K562 (cell line): ENCODE measurements around the gene UBE2E1. TPM values are rescaled to one million over a fixed set of nuclear protein-coding genes. Genes with fewer than 3 reads are reported as not detected.

ENCODE experiments used
- CAMTA2 ChIP-seq: fragments of 250-450 bp; sonication (Bioruptor Pico); conservative IDR thresholded peaks from 2 replicates; pipeline ENCODE4 v1.5.1; 2022
- E2F3 ChIP-seq: fragments of 250-450 bp; sonication (Bioruptor Pico); IDR thresholded peaks from 2 replicates; pipeline ENCODE4 v1.4.0; 2020; ENCODE audit warnings: mild to moderate bottlenecking
- ELF1 ChIP-seq: fragments of 200-800 bp; sonication (Bioruptor generic); IDR thresholded peaks from 2 replicates; pipeline ENCODE4 v1.6.1; 2016; ENCODE audit warnings: missing genetic modification characterization, missing compliant biosample characterization
- NCOR1 ChIP-seq: fragments of 450-650 bp; IDR thresholded peaks from 2 replicates; pipeline ENCODE4 v1.6.1; 2016; ENCODE audit warnings: mild to moderate bottlenecking, moderate library complexity
- NR4A1 ChIP-seq, 2 experiments: fragments of 250-450 bp in 1 of 2; fragments of 450-650 bp in 1 of 2; sonication (Bioruptor Pico) in 1 of 2; IDR thresholded peaks; 2 replicates each; pipeline versions ENCODE4 v1.4.0 to v1.6.1; 2016 to 2020; ENCODE audit warnings: mild to moderate bottlenecking in 2 of 2, missing compliant biosample characterization in 1 of 2, missing genetic modification characterization in 1 of 2, moderate library complexity in 1 of 2
- PHF8 ChIP-seq: fragments of 200-600 bp; sonication (generic); IDR thresholded peaks from 2 replicates; pipeline ENCODE4 v1.6.1; 2012; ENCODE audit warnings: mixed run types, mild to moderate bottlenecking, inconsistent platforms, low read length, moderate library complexity, borderline replicate concordance
- POLR2A ChIP-seq: fragments of 450-650 bp; conservative IDR thresholded peaks from 2 replicates; pipeline ENCODE4 v1.6.1; 2016
- POLR2AphosphoS5 ChIP-seq: IDR thresholded peaks from 2 replicates; pipeline ENCODE4 v1.6.1; 2011; ENCODE audit warnings: mild to moderate bottlenecking, low read depth, low read length, moderate library complexity; ENCODE audit not compliant: control insufficient read depth, insufficient read depth
- POLR2B ChIP-seq: fragments of 450-650 bp; IDR thresholded peaks from 2 replicates; pipeline ENCODE4 v1.6.1; 2018; ENCODE audit warnings: low read depth; ENCODE audit not compliant: partially characterized antibody
- RB1 ChIP-seq: fragments of 450-650 bp; IDR thresholded peaks from 2 replicates; pipeline ENCODE4 v1.6.1; 2017; ENCODE audit warnings: low read depth, mild to moderate bottlenecking
- SAP30 ChIP-seq: fragments of 200-600 bp; sonication (generic); IDR thresholded peaks from 2 replicates; pipeline ENCODE4 v1.6.1; 2012; ENCODE audit warnings: borderline replicate concordance, low read depth, mild to moderate bottlenecking, moderate library complexity, low read length, control low read depth, inconsistent platforms; ENCODE audit not compliant: insufficient read depth, poor library complexity, severe bottlenecking
- SMAD4 ChIP-seq: fragments of 250-450 bp; sonication (Bioruptor Pico); conservative IDR thresholded peaks from 2 replicates; pipeline ENCODE4 v1.8.0; 2021; ENCODE audit warnings: inconsistent platforms, mild to moderate bottlenecking, moderate library complexity
- SREBF1 ChIP-seq: fragments of 150-350 bp; IDR thresholded peaks from 2 replicates; pipeline ENCODE4 v1.6.1; 2014; ENCODE audit warnings: antibody characterized with exemption, low read depth, low read length, borderline replicate concordance
- TAF1 ChIP-seq: IDR thresholded peaks from 2 replicates; pipeline ENCODE4 v1.6.1; 2011; ENCODE audit warnings: mild to moderate bottlenecking, low read length, moderate library complexity; ENCODE audit not compliant: insufficient read depth, control insufficient read depth, severe bottlenecking; ENCODE audit errors: extremely low read depth
- U2AF2 ChIP-seq: fragments of 200-400 bp; formaldehyde crosslinking; optimal IDR thresholded peaks from 2 replicates; pipeline ENCODE3; 2017; ENCODE audit warnings: low read depth, mild to moderate bottlenecking, low read length
- YY1 ChIP-seq, 3 experiments: IDR thresholded peaks; 2 replicates each; pipeline ENCODE4 v1.6.1; 2011; ENCODE audit warnings: low read length in 2 of 3, mild to moderate bottlenecking in 2 of 3, moderate library complexity in 2 of 3, borderline replicate concordance in 1 of 3, control low read depth in 1 of 3, low read depth in 1 of 3; ENCODE audit not compliant: insufficient read depth in 3 of 3, insufficient replicate concordance in 2 of 3, control insufficient read depth in 1 of 3, insufficient read length in 1 of 3; ENCODE audit errors: extremely low read depth in 1 of 3
- ZNF24 ChIP-seq: fragments of 450-650 bp; IDR thresholded peaks from 2 replicates; pipeline ENCODE4 v1.6.1; 2016
- ZNF318 ChIP-seq, 2 experiments: fragments of 450-650 bp; IDR thresholded peaks; 2 replicates each; pipeline ENCODE4 v1.6.1; 2016; ENCODE audit warnings: mild to moderate bottlenecking in 2 of 2, borderline replicate concordance in 1 of 2, low read depth in 1 of 2, moderate library complexity in 1 of 2
- polyA plus RNA-seq, 8 experiments: library from polyadenylated mRNA; depleted of rRNA in 4 of 8; stranded (reverse) in 5 of 8; unstranded in 3 of 8; fragments of >200 nt; fragmentation: Nextera tagmentation in 2 of 8; fragmentation: Illumina TruSeq in 1 of 8; extraction: Ambion mirVana in 2 of 8; extraction: Trizol in 1 of 8; gene quantifications; 2 replicates each; pipeline versions ENCODE4 v1.2.1 to v1.2.3, GENCODE V29; 2011 to 2014; ENCODE audit warnings: inconsistent platforms in 1 of 8, missing spikeins in 1 of 8
- total RNA-seq, 7 experiments: library from RNA; depleted of rRNA in 6 of 7; stranded (reverse); fragments of >200 nt in 6 of 7; fragmentation: Illumina TruSeq in 2 of 7; extraction: Trizol in 2 of 7; gene quantifications; 2 replicates each; pipeline versions ENCODE4 v1.2.1 to v1.2.3, GENCODE V29; 2011 to 2021; ENCODE audit warnings: low replicate concordance in 1 of 7

The UBE2E1 gene
- total and polyA plus RNA-seq, 9 of the 15 experiments (the other 6 are each of a cell fraction or from before 2014, with no cell fraction given) = 54.4 to 294 (median 165) TPM

GRCh38 chr3:23805633-23806533 is at the start of gene UBE2E1 (continued):
- TF ChIP-seq POLR2B (peak; percentile 46), ELF1 (tag) (peak; percentile 86), SREBF1 (no peak), E2F3 (CRISPR knock-in tag) (no peak), ZNF24 (no peak), NR4A1 (CRISPR knock-in tag; IDR thresholded peaks at IDR 0.05) (no peak), NR4A1 (tag; IDR thresholded peaks at IDR 0.05) (no peak), POLR2A (peak; percentile 69), U2AF2 (no peak), PHF8 (peak; percentile 67; the same call in 1 of the 2 replicates), CAMTA2 (CRISPR knock-in tag) (no peak), SMAD4 (0 out of 2 replicates have a peak, but pooled peaks have one; percentile 2), YY1 (IDR thresholded peaks at IDR 0.05; ENCODE audit: borderline replicate concordance in 1 of 3, control insufficient read depth in 1 of 3, extremely low read depth in 1 of 3, insufficient read depth in 3 of 3, insufficient read length in 1 of 3, insufficient replicate concordance in 2 of 3, low read depth in 1 of 3, low read length in 2 of 3) (peak; percentile 30 to 91 (median 84)), TAF1 (peak; percentile 76), NCOR1 (no peak), ZNF318 (IDR thresholded peaks at IDR 0.05; ENCODE audit: borderline replicate concordance in 1 of 2, low read depth in 1 of 2) (no peak), RB1 (peak; percentile 58; the same call in 1 of the 2 replicates), SAP30 (peak; percentile 34), POLR2AphosphoS5 (peak; percentile 61; the same call in 1 of the 2 replicates)
